WTC11 (cell line): ENCODE data around the gene NEURL2.

Source experiments
- ATF1 ChIP-seq: sonication (generic); formaldehyde crosslinking; IDR thresholded peaks from 2 replicates; pipeline ENCODE4 v1.8.1; 2023; ENCODE audit warnings: mild to moderate bottlenecking, moderate library complexity, missing genetic modification reagents
- SMAD4 ChIP-seq: sonication (generic); formaldehyde crosslinking; IDR thresholded peaks from 2 replicates; pipeline ENCODE4 v1.8.0; 2022; ENCODE audit warnings: mild to moderate bottlenecking, missing genetic modification reagents
- TEAD1 ChIP-seq: sonication (generic); formaldehyde crosslinking; IDR thresholded peaks from 2 replicates; pipeline ENCODE4 v1.8.0; 2022; ENCODE audit warnings: mild to moderate bottlenecking, missing genetic modification reagents
- TEAD4 ChIP-seq: sonication (generic); formaldehyde crosslinking; IDR thresholded peaks from 2 replicates; pipeline ENCODE4 v1.8.0; 2022; ENCODE audit warnings: mild to moderate bottlenecking, missing genetic modification reagents
- TF ChIP-seq, protein P1 (sequence below): sonication (generic); formaldehyde crosslinking; IDR thresholded peaks from 2 replicates; pipeline ENCODE4 v1.8.0; 2022; ENCODE audit warnings: mild to moderate bottlenecking, missing genetic modification reagents
- TF ChIP-seq, protein P2 (sequence below): fragments of 200-600 bp; IDR thresholded peaks from 2 replicates; pipeline ENCODE4 v1.8.0; 2022; ENCODE audit warnings: antibody characterized with exemption
- TF ChIP-seq, protein P3 (sequence below): sonication (generic); formaldehyde crosslinking; IDR thresholded peaks from 2 replicates; pipeline ENCODE4 v1.8.1; 2022; ENCODE audit warnings: mild to moderate bottlenecking, missing genetic modification reagents, moderate library complexity, borderline replicate concordance
- TF ChIP-seq, protein P4 (sequence below): sonication (generic); formaldehyde crosslinking; conservative IDR thresholded peaks from 2 replicates; pipeline ENCODE4 v1.8.1; 2022; ENCODE audit warnings: mild to moderate bottlenecking, missing genetic modification reagents
- TF ChIP-seq, protein P5 (sequence below): sonication (generic); formaldehyde crosslinking; IDR thresholded peaks from 2 replicates; pipeline ENCODE4 v1.8.1; 2023; ENCODE audit warnings: mild to moderate bottlenecking, missing genetic modification reagents, borderline replicate concordance
- TF ChIP-seq, protein P6 (sequence below): sonication (generic); formaldehyde crosslinking; IDR thresholded peaks from 2 replicates; pipeline ENCODE4 v1.8.1; 2023; ENCODE audit warnings: mild to moderate bottlenecking, moderate library complexity, missing genetic modification reagents

DNA sequence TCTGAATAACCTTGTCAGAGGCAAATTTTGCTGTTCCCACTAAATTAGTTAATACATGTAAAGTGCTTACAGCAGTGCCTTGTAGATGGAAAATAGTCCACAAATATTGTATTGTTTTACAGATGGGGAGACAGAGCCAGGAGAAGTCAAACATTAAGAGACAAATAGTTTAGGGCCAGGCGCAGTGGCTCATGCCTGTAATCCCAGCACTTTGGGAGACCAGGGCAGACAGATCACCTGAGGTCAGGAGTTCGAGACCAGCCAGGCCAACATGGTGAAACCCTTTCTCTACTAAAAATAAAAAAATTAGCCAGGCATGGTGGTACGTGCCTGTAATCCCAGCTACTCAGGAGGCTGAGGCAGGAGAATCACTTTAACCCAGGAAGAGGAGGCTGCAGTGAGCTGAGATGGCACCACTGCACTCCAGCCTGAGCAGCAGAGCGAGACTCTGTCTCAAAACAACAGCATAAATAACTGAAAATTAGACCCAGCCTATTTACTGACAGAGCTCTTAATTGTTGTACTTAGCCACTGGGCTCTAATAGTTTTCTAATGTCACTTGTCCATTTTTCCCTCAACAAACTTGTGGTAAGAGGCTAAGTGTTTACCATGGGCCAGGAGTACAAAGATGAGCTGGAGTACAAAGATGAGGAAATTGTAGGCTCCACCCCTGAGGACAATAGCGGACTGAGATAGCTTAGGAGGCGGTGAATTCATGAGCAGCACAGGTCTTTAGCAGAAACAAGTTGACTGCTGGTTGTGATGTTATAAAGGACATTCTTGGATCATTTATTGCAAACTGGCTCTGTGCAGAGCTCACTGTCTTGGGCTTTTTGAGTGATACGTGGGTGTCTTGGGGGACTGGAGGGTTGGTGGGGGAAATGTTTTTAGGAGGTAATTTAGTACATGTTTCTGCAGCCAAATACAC is 27.2 kb downstream of the NEURL2 start:
- TF ChIP-seq, protein P1, sequence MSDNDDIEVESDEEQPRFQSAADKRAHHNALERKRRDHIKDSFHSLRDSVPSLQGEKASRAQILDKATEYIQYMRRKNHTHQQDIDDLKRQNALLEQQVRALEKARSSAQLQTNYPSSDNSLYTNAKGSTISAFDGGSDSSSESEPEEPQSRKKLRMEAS, result no peak
- TF ChIP-seq, protein P2, sequence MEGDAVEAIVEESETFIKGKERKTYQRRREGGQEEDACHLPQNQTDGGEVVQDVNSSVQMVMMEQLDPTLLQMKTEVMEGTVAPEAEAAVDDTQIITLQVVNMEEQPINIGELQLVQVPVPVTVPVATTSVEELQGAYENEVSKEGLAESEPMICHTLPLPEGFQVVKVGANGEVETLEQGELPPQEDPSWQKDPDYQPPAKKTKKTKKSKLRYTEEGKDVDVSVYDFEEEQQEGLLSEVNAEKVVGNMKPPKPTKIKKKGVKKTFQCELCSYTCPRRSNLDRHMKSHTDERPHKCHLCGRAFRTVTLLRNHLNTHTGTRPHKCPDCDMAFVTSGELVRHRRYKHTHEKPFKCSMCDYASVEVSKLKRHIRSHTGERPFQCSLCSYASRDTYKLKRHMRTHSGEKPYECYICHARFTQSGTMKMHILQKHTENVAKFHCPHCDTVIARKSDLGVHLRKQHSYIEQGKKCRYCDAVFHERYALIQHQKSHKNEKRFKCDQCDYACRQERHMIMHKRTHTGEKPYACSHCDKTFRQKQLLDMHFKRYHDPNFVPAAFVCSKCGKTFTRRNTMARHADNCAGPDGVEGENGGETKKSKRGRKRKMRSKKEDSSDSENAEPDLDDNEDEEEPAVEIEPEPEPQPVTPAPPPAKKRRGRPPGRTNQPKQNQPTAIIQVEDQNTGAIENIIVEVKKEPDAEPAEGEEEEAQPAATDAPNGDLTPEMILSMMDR, result no peak
- TF ChIP-seq, protein P3, sequence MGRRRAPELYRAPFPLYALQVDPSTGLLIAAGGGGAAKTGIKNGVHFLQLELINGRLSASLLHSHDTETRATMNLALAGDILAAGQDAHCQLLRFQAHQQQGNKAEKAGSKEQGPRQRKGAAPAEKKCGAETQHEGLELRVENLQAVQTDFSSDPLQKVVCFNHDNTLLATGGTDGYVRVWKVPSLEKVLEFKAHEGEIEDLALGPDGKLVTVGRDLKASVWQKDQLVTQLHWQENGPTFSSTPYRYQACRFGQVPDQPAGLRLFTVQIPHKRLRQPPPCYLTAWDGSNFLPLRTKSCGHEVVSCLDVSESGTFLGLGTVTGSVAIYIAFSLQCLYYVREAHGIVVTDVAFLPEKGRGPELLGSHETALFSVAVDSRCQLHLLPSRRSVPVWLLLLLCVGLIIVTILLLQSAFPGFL (CRISPR knock-in tag), result no peak
- no peak for TF ChIP-seq ATF1 (CRISPR knock-in tag)
- TF ChIP-seq TEAD1, result no peak
- TF ChIP-seq SMAD4, result no peak
- TF ChIP-seq, protein P4, sequence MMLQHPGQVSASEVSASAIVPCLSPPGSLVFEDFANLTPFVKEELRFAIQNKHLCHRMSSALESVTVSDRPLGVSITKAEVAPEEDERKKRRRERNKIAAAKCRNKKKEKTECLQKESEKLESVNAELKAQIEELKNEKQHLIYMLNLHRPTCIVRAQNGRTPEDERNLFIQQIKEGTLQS (CRISPR knock-in tag), result no peak
- TF ChIP-seq, protein P5, sequence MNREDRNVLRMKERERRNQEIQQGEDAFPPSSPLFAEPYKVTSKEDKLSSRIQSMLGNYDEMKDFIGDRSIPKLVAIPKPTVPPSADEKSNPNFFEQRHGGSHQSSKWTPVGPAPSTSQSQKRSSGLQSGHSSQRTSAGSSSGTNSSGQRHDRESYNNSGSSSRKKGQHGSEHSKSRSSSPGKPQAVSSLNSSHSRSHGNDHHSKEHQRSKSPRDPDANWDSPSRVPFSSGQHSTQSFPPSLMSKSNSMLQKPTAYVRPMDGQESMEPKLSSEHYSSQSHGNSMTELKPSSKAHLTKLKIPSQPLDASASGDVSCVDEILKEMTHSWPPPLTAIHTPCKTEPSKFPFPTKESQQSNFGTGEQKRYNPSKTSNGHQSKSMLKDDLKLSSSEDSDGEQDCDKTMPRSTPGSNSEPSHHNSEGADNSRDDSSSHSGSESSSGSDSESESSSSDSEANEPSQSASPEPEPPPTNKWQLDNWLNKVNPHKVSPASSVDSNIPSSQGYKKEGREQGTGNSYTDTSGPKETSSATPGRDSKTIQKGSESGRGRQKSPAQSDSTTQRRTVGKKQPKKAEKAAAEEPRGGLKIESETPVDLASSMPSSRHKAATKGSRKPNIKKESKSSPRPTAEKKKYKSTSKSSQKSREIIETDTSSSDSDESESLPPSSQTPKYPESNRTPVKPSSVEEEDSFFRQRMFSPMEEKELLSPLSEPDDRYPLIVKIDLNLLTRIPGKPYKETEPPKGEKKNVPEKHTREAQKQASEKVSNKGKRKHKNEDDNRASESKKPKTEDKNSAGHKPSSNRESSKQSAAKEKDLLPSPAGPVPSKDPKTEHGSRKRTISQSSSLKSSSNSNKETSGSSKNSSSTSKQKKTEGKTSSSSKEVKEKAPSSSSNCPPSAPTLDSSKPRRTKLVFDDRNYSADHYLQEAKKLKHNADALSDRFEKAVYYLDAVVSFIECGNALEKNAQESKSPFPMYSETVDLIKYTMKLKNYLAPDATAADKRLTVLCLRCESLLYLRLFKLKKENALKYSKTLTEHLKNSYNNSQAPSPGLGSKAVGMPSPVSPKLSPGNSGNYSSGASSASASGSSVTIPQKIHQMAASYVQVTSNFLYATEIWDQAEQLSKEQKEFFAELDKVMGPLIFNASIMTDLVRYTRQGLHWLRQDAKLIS (CRISPR knock-in tag), result no peak
- TF ChIP-seq TEAD4 (CRISPR knock-in tag), result no peak
- TF ChIP-seq, protein P6, sequence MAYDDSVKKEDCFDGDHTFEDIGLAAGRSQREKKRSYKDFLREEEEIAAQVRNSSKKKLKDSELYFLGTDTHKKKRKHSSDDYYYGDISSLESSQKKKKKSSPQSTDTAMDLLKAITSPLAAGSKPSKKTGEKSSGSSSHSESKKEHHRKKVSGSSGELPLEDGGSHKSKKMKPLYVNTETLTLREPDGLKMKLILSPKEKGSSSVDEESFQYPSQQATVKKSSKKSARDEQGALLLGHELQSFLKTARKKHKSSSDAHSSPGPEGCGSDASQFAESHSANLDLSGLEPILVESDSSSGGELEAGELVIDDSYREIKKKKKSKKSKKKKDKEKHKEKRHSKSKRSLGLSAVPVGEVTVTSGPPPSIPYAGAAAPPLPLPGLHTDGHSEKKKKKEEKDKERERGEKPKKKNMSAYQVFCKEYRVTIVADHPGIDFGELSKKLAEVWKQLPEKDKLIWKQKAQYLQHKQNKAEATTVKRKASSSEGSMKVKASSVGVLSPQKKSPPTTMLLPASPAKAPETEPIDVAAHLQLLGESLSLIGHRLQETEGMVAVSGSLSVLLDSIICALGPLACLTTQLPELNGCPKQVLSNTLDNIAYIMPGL, result no peak
